Measurements from ENCODE around the gene MPV17L.
"Not testable (repeated sequence)": the region's sequence is repeated elsewhere in the genome, so short reads cannot be mapped to it uniquely, and the experiment has no call there.

MPV17L gene

DNA sequence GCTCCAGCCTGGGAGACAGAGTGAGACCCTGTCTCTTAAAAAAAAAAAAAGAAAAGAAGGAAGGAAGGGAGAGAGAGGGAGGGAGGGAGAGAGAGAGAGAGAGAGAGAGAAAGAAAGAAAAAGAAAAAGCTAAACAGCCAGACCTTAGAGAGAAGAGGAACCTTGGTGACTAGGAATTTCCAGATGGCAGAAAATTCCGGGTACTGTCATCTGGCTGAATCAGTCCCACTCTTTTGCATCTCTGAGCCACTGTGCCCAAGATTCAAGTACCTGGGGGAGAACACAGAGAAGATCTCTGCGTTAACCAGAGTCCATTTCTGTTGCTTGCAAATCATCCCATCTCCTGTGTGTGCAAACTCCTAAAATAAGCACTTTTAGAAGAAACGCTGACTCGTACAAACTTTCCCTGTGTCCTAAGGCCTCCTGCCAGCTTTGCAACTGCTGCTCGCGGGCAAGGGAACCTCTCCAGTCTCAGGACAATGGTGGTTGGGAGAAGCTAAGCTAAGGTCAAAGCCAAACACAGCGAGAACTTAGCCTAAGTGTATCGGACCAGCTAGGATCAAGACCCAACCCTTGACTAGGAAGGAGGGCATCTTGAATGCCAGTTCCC lies 56.8 kb downstream of the MPV17L start:
- 90% methylated on average over 8 of the region's 8 CpGs for WGBS
- no peak overlapping the region for H3K27ac ChIP-seq (ENCODE audit: low read depth, low read length)

DNA sequence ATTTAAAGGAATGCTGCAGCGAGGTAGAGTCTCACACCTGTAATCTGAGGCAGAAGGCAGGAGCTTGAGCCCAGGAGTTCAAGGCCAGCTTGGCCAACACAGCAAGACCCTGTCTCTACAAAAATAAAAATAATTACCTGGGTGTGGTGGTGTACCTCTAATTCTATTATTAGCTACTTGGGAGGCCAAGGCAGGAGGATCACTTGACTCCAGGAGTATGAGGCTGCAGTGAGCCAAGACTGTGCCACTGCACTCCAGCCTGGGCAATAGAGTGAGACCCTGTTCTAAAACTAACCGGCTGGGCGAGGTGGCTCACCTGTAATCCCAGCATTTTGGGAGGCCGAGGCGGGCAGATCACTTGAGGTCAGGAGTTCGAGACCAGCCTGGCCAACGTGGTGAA lies 57.7 kb downstream of the MPV17L start:
- H3K27ac ChIP-seq (ENCODE audit: low read depth, low read length); H3K4me3 ChIP-seq (ENCODE audit: low read length): not testable (repeated sequence)
- 93% methylated on average over 7 of the region's 7 CpGs for WGBS

More for the DNA sequence above, 56.8 kb downstream of the MPV17L start:
- H3K9ac ChIP-seq (ENCODE audit: low read depth, low read length): no peak overlapping the region
- H3K9me3 ChIP-seq (ENCODE audit: insufficient read depth, low read depth, low read length): no peaks in the 10 kb centered on the region
- H3K36me3 ChIP-seq (ENCODE audit: insufficient read depth, low read length): no peaks in the 10 kb centered on the region
- no peak overlapping the region for H3K4me3 ChIP-seq (ENCODE audit: low read length)
- no peaks in the 10 kb centered on the region for H3K4me1 ChIP-seq (ENCODE audit: insufficient read depth, low read length)
- no peaks in the 10 kb centered on the region for H3K27me3 ChIP-seq (ENCODE audit: insufficient read depth, low read length)

DNA sequence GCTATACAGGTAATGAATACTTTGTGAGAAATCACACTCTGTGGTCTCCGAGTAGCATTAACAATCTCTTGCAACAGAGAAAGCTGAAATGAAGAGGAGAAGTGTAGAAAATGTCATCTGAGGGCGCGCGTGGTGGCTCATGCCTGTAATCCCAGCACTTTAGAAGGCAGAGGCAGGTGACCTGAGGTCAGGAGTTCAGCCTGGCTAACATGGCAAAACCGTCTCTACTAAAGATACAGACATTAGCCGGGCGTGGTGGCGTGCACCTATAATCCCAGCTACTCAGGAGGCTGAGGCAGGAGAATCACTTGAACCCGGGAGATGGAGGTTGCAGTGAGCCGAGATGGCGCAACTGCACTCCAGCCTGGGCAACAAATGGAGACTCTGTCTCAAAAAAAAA lies 59.4 kb downstream of the MPV17L start:
- 96% methylated on average over 11 of the region's 11 CpGs for WGBS
- not testable (repeated sequence) for H3K36me3 ChIP-seq (ENCODE audit: insufficient read depth, low read length); H3K4me3 ChIP-seq (ENCODE audit: low read length); H3K27ac ChIP-seq (ENCODE audit: low read depth, low read length); H3K4me1 ChIP-seq (ENCODE audit: insufficient read depth, low read length); H3K9me3 ChIP-seq (ENCODE audit: insufficient read depth, low read depth, low read length); H3K27me3 ChIP-seq (ENCODE audit: insufficient read depth, low read length); H3K9ac ChIP-seq (ENCODE audit: low read depth, low read length)

More for the DNA sequence above, 57.7 kb downstream of the MPV17L start:
- H3K27me3 ChIP-seq (ENCODE audit: insufficient read depth, low read length); H3K9ac ChIP-seq (ENCODE audit: low read depth, low read length); H3K36me3 ChIP-seq (ENCODE audit: insufficient read depth, low read length); H3K9me3 ChIP-seq (ENCODE audit: insufficient read depth, low read depth, low read length); H3K4me1 ChIP-seq (ENCODE audit: insufficient read depth, low read length): not testable (repeated sequence)

DNA sequence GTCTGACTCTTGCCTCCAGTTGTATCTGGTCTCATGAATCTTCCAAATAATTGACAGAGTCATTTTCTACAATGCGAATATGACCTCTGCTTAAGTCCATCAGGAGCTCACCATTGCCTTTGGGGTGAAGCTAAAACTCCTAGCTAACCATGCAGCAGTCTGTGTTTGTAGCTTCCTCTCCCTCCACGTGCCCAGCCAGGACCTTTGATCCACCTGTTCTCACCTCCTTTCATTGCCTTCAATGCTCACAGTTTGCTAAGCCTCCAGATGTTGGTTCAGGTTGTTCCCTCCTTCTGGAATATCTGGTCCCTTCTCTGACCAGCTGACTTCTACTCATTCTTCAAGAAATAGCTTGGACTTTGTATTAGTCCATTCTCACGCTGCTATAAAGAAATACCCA lies 61.8 kb downstream of the MPV17L start:
- no peaks in the 10 kb centered on the region for H3K27me3 ChIP-seq (ENCODE audit: insufficient read depth, low read length)
- no peaks in the 10 kb centered on the region for H3K4me1 ChIP-seq (ENCODE audit: insufficient read depth, low read length)
- WGBS: 89% methylated on average over 3 of the region's 3 CpGs
- H3K4me3 ChIP-seq (ENCODE audit: low read length): no peak overlapping the region
- H3K9me3 ChIP-seq (ENCODE audit: insufficient read depth, low read depth, low read length): no peaks in the 10 kb centered on the region
- no peak overlapping the region for H3K9ac ChIP-seq (ENCODE audit: low read depth, low read length)
- no peak overlapping the region for H3K27ac ChIP-seq (ENCODE audit: low read depth, low read length)
- H3K36me3 ChIP-seq (ENCODE audit: insufficient read depth, low read length): no peaks in the 10 kb centered on the region

DNA sequence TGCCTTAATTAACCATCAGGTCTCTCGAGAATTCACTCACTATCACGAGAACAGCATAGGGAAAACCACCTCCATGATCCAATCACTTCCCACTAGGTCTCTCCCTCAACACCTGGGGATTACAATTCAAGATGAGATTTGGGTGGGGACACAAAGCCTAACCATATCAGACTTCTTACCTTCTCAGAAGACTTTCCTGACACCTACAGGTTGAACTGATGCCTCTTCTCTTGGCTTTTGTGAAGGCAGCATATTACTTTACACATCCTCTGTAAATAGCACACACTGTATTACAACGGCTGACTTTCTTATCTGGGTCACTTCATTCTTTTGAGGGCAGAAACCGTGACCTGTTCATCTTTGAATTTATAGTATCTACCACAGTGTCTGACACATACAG lies 62.4 kb downstream of the MPV17L start:
- Histone ChIP-seq H3K27ac (ENCODE audit: low read depth, low read length) (no peak overlapping the region), H3K36me3 (ENCODE audit: insufficient read depth, low read length) (no peaks in the 10 kb centered on the region), H3K4me1 (ENCODE audit: insufficient read depth, low read length) (no peaks in the 10 kb centered on the region), H3K9ac (ENCODE audit: low read depth, low read length) (no peak overlapping the region), H3K27me3 (ENCODE audit: insufficient read depth, low read length) (no peaks in the 10 kb centered on the region), H3K4me3 (ENCODE audit: low read length) (no peak overlapping the region), H3K9me3 (ENCODE audit: insufficient read depth, low read depth, low read length) (no peaks in the 10 kb centered on the region)
- 67% methylated on average over 4 of the region's 4 CpGs for WGBS

DNA sequence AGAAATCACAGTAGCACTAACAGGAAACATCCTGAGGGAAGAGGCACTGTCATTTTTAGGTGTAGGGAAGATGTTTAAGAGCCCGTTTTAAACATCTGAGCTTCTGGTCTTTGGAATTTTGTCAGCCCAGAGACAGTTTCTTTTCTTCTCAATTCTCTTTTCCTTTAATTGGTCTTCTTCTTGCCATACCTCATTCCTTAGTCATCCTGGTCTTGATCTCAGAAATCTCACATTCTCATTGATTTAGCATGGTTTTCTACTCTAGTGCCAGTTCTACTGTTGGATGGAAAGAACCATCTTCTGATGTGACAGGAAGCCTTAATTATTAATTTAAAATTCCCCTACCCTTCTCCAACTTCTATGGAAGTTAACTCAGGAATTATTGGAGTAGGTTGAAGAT lies 64.2 kb downstream of the MPV17L start:
- Histone ChIP-seq H3K27me3 (ENCODE audit: insufficient read depth, low read length) (no peaks in the 10 kb centered on the region), H3K9me3 (ENCODE audit: insufficient read depth, low read depth, low read length) (no peaks in the 10 kb centered on the region), H3K36me3 (ENCODE audit: insufficient read depth, low read length) (no peaks in the 10 kb centered on the region), H3K4me1 (ENCODE audit: insufficient read depth, low read length) (no peaks in the 10 kb centered on the region), H3K4me3 (ENCODE audit: low read length) (no peak overlapping the region), H3K27ac (ENCODE audit: low read depth, low read length) (no peak overlapping the region), H3K9ac (ENCODE audit: low read depth, low read length) (no peak overlapping the region)
- 93% methylated on average over 1 of the region's 1 CpG for WGBS

DNA sequence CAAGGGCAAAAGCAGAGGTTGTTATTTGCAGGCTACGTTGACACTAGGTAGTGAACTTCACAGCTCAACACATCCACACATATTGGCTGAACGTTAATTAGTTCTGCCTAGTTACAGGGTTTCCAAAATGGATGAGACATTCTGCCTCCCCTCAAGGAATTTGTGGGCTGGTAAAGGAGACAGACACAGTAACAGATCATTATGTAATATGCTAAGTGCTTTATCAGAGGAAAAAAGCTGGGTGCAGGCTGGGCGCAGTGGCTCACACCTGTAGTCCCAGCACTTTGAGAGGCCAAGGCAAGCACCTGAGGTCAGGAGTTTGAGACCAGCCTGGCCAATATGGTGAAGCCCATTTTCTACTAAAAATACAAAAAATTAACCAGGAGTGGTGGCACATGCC lies 65.0 kb downstream of the MPV17L start:
- Histone ChIP-seq H3K4me1 (ENCODE audit: insufficient read depth, low read length) (no peaks in the 10 kb centered on the region), H3K27ac (ENCODE audit: low read depth, low read length) (no peak overlapping the region), H3K27me3 (ENCODE audit: insufficient read depth, low read length) (no peaks in the 10 kb centered on the region), H3K9me3 (ENCODE audit: insufficient read depth, low read depth, low read length) (no peaks in the 10 kb centered on the region), H3K9ac (ENCODE audit: low read depth, low read length) (no peak overlapping the region), H3K36me3 (ENCODE audit: insufficient read depth, low read length) (no peaks in the 10 kb centered on the region), H3K4me3 (ENCODE audit: low read length) (no peak overlapping the region)
- 98% methylated on average over 3 of the region's 3 CpGs for WGBS

DNA sequence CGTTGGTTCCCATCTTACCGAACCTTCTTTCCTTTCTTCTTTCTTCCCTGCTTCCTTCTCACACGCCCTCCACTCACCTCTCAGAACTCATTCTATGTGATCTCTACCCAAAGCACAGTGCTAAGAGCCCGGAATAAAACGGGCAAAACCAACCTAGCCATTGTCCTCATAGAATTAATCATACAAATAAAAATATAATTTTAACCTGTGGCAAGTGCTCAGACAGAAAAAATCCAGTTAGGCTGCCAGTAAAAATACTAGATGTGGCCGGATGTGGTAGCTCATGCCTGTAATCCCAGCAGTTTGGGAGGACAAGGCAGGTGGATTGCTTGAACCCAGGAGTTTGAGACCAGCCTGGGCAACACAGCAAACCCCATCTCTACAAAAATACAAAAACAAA lies 65.8 kb downstream of the MPV17L start:
- no peak overlapping the region for H3K27ac ChIP-seq (ENCODE audit: low read depth, low read length)
- H3K4me1 ChIP-seq (ENCODE audit: insufficient read depth, low read length): no peaks in the 10 kb centered on the region
- no peak overlapping the region for H3K4me3 ChIP-seq (ENCODE audit: low read length)
- no peak overlapping the region for H3K9ac ChIP-seq (ENCODE audit: low read depth, low read length)
- 0 out of 2 replicates have a peak, but pooled peaks cover under 1% of the 10 kb centered on the region for H3K9me3 ChIP-seq (ENCODE audit: insufficient read depth, low read depth, low read length)
- 96% methylated on average over 6 of the region's 6 CpGs for WGBS
- no peaks in the 10 kb centered on the region for H3K36me3 ChIP-seq (ENCODE audit: insufficient read depth, low read length)
- H3K27me3 ChIP-seq (ENCODE audit: insufficient read depth, low read length): no peaks in the 10 kb centered on the region
